IMR-90 (cell line): ENCODE data around the gene CHST10. TPM values are rescaled to one million over a fixed set of nuclear protein-coding genes. Genes with fewer than 3 reads are reported as not detected.

ENCODE experiments used
- ATAC-seq: fragments of 200-7000 bp; cut with Tn5 transposase; 2 replicates; pipeline ENCODE4 v1.9.1; 2020; ENCODE audit warnings: low read depth, mild to moderate bottlenecking, moderate library complexity
- BruUV-seq: library from RNA; stranded (reverse); fragments of 400-500 nt; replicated peaks from 2 replicates; lab custom pipeline; 2021; lab: Mats Ljungman, UMichigan
- CTCF ChIA-PET: fragments of 300-600 bp; formaldehyde crosslinking; extraction: SDS; loops from one replicate; lab custom pipeline; 2021; ENCODE audit warnings: antibody characterized with exemption; lab: Yijun Ruan, JAX
- POLR2A ChIA-PET: fragments of 300-600 bp; sonication (Branson Sonifier 250); formaldehyde crosslinking; loops from one replicate; lab custom pipeline; 2022; ENCODE audit warnings: antibody characterized with exemption; ENCODE audit not compliant: unreplicated experiment; lab: Charles Lee
- DNase-seq: peaks from one replicate; pipeline ENCODE4 v3.0.0; 2013
- H2AFZ ChIP-seq: replicated peaks from 2 replicates; pipeline ENCODE3; 2013; ENCODE audit warnings: low read length, mild to moderate bottlenecking; ENCODE audit not compliant: poor library complexity
- H2AK5ac ChIP-seq: 2 replicates; pipeline ENCODE4 v1.6.1; 2013; ENCODE audit warnings: low read depth, low read length, inconsistent platforms
- H2AK9ac ChIP-seq: replicated peaks from 2 replicates; pipeline ENCODE3; 2013; ENCODE audit warnings: mild to moderate bottlenecking, low read depth, low read length, moderate library complexity; ENCODE audit not compliant: poor library complexity
- H2BK120ac ChIP-seq: 2 replicates; pipeline ENCODE4 v1.6.1; 2013; ENCODE audit warnings: low read depth, low read length, inconsistent platforms
- H2BK15ac ChIP-seq: 3 replicates; pipeline ENCODE4 v1.6.1; 2013; ENCODE audit warnings: low read depth, low read length, inconsistent platforms
- H2BK20ac ChIP-seq: 2 replicates; pipeline ENCODE4 v1.6.1; 2013; ENCODE audit warnings: low read depth, mild to moderate bottlenecking, inconsistent platforms, low read length, moderate library complexity
- H2BK5ac ChIP-seq: 2 replicates; pipeline ENCODE4 v1.6.1; 2013; ENCODE audit warnings: mild to moderate bottlenecking, low read depth, low read length, inconsistent platforms; ENCODE audit not compliant: poor library complexity, severe bottlenecking
- H3K14ac ChIP-seq: replicated peaks from 2 replicates; pipeline ENCODE4 v1.6.1; 2013; ENCODE audit warnings: low read depth, low read length, inconsistent platforms
- H3K18ac ChIP-seq: 2 replicates; pipeline ENCODE4 v1.6.1; 2013; ENCODE audit warnings: low read depth, low read length, control low read depth
- H3K23ac ChIP-seq: 2 replicates; pipeline ENCODE4 v1.6.1; 2013; ENCODE audit warnings: low read depth, low read length, inconsistent platforms
- H3K27ac ChIP-seq: 2 replicates; pipeline ENCODE4 v1.5.1; 2013; ENCODE audit warnings: mild to moderate bottlenecking, control low read depth, low read length; ENCODE audit not compliant: insufficient read depth
- H3K27me3 ChIP-seq: 2 replicates; pipeline ENCODE4 v1.6.1; 2013; ENCODE audit warnings: low read length; ENCODE audit not compliant: control insufficient read depth, insufficient read depth
- H3K36me3 ChIP-seq: 2 replicates; pipeline ENCODE4 v1.6.1; 2013; ENCODE audit warnings: low read length, mixed read lengths; ENCODE audit not compliant: control insufficient read depth, insufficient read depth
- H3K4ac ChIP-seq: 2 replicates; pipeline ENCODE4 v1.6.1; 2013; ENCODE audit warnings: low read depth, low read length, inconsistent platforms
- H3K4me1 ChIP-seq: 2 replicates; pipeline ENCODE4 v1.6.1; 2013; ENCODE audit warnings: low read length, mixed read lengths; ENCODE audit not compliant: control insufficient read depth, insufficient read depth
- H3K4me2 ChIP-seq: 2 replicates; pipeline ENCODE4 v1.6.1; 2013; ENCODE audit warnings: low read depth, mild to moderate bottlenecking, control low read depth, low read length, moderate library complexity
- H3K4me3 ChIP-seq: 2 replicates; pipeline ENCODE4 v1.5.1; 2013; ENCODE audit warnings: low read depth, mild to moderate bottlenecking, control low read depth, low read length, moderate library complexity; ENCODE audit not compliant: insufficient read depth
- H3K56ac ChIP-seq: 2 replicates; pipeline ENCODE4 v1.6.1; 2013; ENCODE audit warnings: low read length, inconsistent platforms; ENCODE audit not compliant: insufficient read depth; ENCODE audit errors: extremely low read depth
- H3K79me1 ChIP-seq, 2 experiments: 2 replicates each; pipeline ENCODE4 v1.6.1; 2013; ENCODE audit warnings: low read length in 2 of 2, inconsistent platforms in 1 of 2, low read depth in 1 of 2
- H3K9ac ChIP-seq: 2 replicates; pipeline ENCODE4 v1.6.1; 2013; ENCODE audit warnings: low read depth, low read length, control low read depth
- H3K9me1 ChIP-seq: 2 replicates; pipeline ENCODE4 v1.6.1; 2013; ENCODE audit warnings: low read length, inconsistent platforms; ENCODE audit not compliant: insufficient read depth
- H3K9me3 ChIP-seq: 2 replicates; pipeline ENCODE4 v1.6.1; 2013; ENCODE audit warnings: low read length; ENCODE audit not compliant: control insufficient read depth, insufficient read depth
- H4K20me1 ChIP-seq: 2 replicates; pipeline ENCODE4 v1.6.1; 2013; ENCODE audit warnings: low read length, inconsistent platforms; ENCODE audit not compliant: insufficient read depth
- H4K5ac ChIP-seq: 2 replicates; pipeline ENCODE4 v1.6.1; 2013; ENCODE audit warnings: mild to moderate bottlenecking, low read depth, low read length, control low read depth
- H4K8ac ChIP-seq, 2 experiments: 2 replicates each; pipeline ENCODE4 v1.6.1; 2013; ENCODE audit warnings: low read depth in 2 of 2, low read length in 2 of 2, control low read depth in 1 of 2, inconsistent platforms in 1 of 2
- H4K91ac ChIP-seq: 2 replicates; pipeline ENCODE4 v1.6.1; 2013; ENCODE audit warnings: low read depth, low read length, inconsistent platforms; ENCODE audit not compliant: insufficient read depth
- BHLHE40 ChIP-seq: fragments of 150-350 bp; IDR thresholded peaks from 2 replicates; pipeline ENCODE4 v1.6.1; 2016; ENCODE audit warnings: mild to moderate bottlenecking, low read depth, low read length
- CEBPB ChIP-seq: IDR thresholded peaks from 2 replicates; pipeline ENCODE4 v1.6.1; 2012; ENCODE audit warnings: low read depth, low read length, improper control_type of control experiment
- CHD1 ChIP-seq: IDR thresholded peaks from 2 replicates; pipeline ENCODE4 v1.6.1; 2012; ENCODE audit warnings: low read depth, low read length, improper control_type of control experiment
- ELK1 ChIP-seq: fragments of 150-350 bp; IDR thresholded peaks from 2 replicates; pipeline ENCODE4 v1.6.1; 2016; ENCODE audit warnings: low read depth, mild to moderate bottlenecking, low read length, moderate library complexity, borderline replicate concordance
- FOS ChIP-seq: fragments of 150-350 bp; IDR thresholded peaks from 2 replicates; pipeline ENCODE4 v1.6.1; 2016; ENCODE audit warnings: low read depth, low read length
- MAZ ChIP-seq: IDR thresholded peaks from 2 replicates; pipeline ENCODE4 v1.6.1; 2012; ENCODE audit warnings: low read depth, mild to moderate bottlenecking, low read length, improper control_type of control experiment, moderate library complexity, borderline replicate concordance
- MXI1 ChIP-seq: IDR thresholded peaks from 2 replicates; pipeline ENCODE4 v1.6.1; 2012; ENCODE audit warnings: low read depth, mild to moderate bottlenecking, low read length, moderate library complexity, borderline replicate concordance
- POLR2A ChIP-seq: IDR thresholded peaks from 2 replicates; pipeline ENCODE4 v1.6.1; 2012; ENCODE audit warnings: mild to moderate bottlenecking, low read depth, low read length
- RCOR1 ChIP-seq: IDR thresholded peaks from 2 replicates; pipeline ENCODE4 v1.6.1; 2012; ENCODE audit warnings: mild to moderate bottlenecking, low read length, improper control_type of control experiment; ENCODE audit not compliant: insufficient replicate concordance
- SMC3 ChIP-seq: fragments of 150-350 bp; IDR thresholded peaks from 2 replicates; pipeline ENCODE4 v1.6.1; 2016; ENCODE audit warnings: low read depth, mild to moderate bottlenecking, antibody characterized with exemption, low read length, moderate library complexity
- USF2 ChIP-seq: fragments of 150-350 bp; IDR thresholded peaks from 2 replicates; pipeline ENCODE4 v1.6.1; 2017; ENCODE audit warnings: mild to moderate bottlenecking, antibody characterized with exemption, low read length, low read depth
- WGBS, 2 experiments: methylation state at CpG; one replicate each; pipeline versions ENCODE4 v1.1.5 to v1.1.7; 2013; ENCODE audit warnings: missing lambda C conversion rate in 2 of 2; ENCODE audit not compliant: insufficient read length in 1 of 2; ENCODE audit errors: extremely low coverage in 2 of 2; 5-methylcytosine and 5-hydroxymethylcytosine counted together
- dilution Hi-C: fragments of 300-500 bp; cut with HindIII; formaldehyde crosslinking; loops from one replicate; pipeline ENCODE4 v1.14.3; 2018; ENCODE audit warnings: low sequenced_read_pairs; ENCODE audit not compliant: unreplicated experiment
- in situ Hi-C: fragments of 300-500 bp; cut with MboI; formaldehyde crosslinking; loops from 3 replicates; pipeline ENCODE4 v1.14.3; 2019; ENCODE audit warnings: low sequenced_read_pairs, inconsistent platforms, mixed read lengths
- intact Hi-C: fragments of 100-400 bp; cut with micrococcal nuclease; formaldehyde crosslinking; loops from 2 replicates; pipeline ENCODE4 v1.10.0; 2022
- polyA plus RNA-seq, 3 experiments: library from polyadenylated mRNA; depleted of rRNA; stranded (reverse); fragments of >200 nt; gene quantifications; 2 replicates each; pipeline ENCODE4 v1.2.3, GENCODE V29; 2012; ENCODE audit warnings: low replicate concordance in 1 of 3
- total RNA-seq: library from RNA; depleted of rRNA; stranded (reverse); fragments of >200 nt; gene quantifications from 2 replicates; pipeline ENCODE4 v1.2.3, GENCODE V29; 2012

CHST10 gene
- total and polyA plus RNA-seq, 2 of the 4 experiments (the other 2 are of a cell fraction), result 6.9 to 8.6 TPM

- H2AFZ ChIP-seq, result no peak overlapping the region
- ChIA-PET CTCF (no interaction called here), POLR2A (no interaction called here)
- no TSS peak for BruUV-seq
- H3K4me2 ChIP-seq, result no peak overlapping the region
- H3K36me3 ChIP-seq, result peaks cover 8% of the 10 kb centered on the region; the same call in 1 of the 2 replicates
- dilution Hi-C loops (no loop called here), intact Hi-C loops (no loop called here), in situ Hi-C loops (loop anchor here (25.0 kb wide), 2 partner anchors 686 to 861 kb away; no protein-coding TSS in a partner anchor)
- 100% methylated on average over 1 of the region's 9 CpGs; no CpG with 5 or more reads in 1 of the 2 experiments for WGBS, 2 experiments
- no peaks in the 10 kb centered on the region for H3K27me3 ChIP-seq
- TF ChIP-seq POLR2A (no peak), MXI1 (no peak), SMC3 (no peak), USF2 (no peak), BHLHE40 (no peak), CHD1 (no peak), ELK1 (no peak), CEBPB (no peak), MAZ (no peak), RCOR1 (no peak), FOS (no peak)
- no peak overlapping the region for H3K4ac ChIP-seq
- no peak overlapping the region for H2BK5ac ChIP-seq
- H3K56ac ChIP-seq, result no peak overlapping the region
- no peak overlapping the region for H2BK20ac ChIP-seq
- H3K4me1 ChIP-seq, result peaks cover 2% of the 10 kb centered on the region; the same call in 1 of the 2 replicates
- H3K23ac ChIP-seq, result no peak overlapping the region
- H4K8ac ChIP-seq, result no peak overlapping the region
- H3K14ac ChIP-seq, result no peak overlapping the region
- no peak overlapping the region for H2BK120ac ChIP-seq
- H2AK9ac ChIP-seq, result no peak overlapping the region
- no peak overlapping the region for H3K9ac ChIP-seq
- H3K27ac ChIP-seq, result no peak overlapping the region
- DNase-seq, result no peak
- no peaks in the 10 kb centered on the region for H3K9me3 ChIP-seq
- H3K79me1 ChIP-seq, result no peaks in the 10 kb centered on the region
- H4K91ac ChIP-seq, result no peak overlapping the region
- H3K4me3 ChIP-seq, result no peak overlapping the region
- no peak overlapping the region for H2BK15ac ChIP-seq
- H4K20me1 ChIP-seq, result no peaks in the 10 kb centered on the region
- H3K9me1 ChIP-seq, result no peaks in the 10 kb centered on the region
- no peak overlapping the region for H3K18ac ChIP-seq
- ATAC-seq, result no peak
- no peak overlapping the region for H4K5ac ChIP-seq
- H2AK5ac ChIP-seq, result no peak overlapping the region
Measured at GRCh38 chr2:100397976-100398375, 19.5 kb downstream of the CHST10 start.
